ENCODE measurements around the gene TAL2.

Gene TAL2

DNA sequence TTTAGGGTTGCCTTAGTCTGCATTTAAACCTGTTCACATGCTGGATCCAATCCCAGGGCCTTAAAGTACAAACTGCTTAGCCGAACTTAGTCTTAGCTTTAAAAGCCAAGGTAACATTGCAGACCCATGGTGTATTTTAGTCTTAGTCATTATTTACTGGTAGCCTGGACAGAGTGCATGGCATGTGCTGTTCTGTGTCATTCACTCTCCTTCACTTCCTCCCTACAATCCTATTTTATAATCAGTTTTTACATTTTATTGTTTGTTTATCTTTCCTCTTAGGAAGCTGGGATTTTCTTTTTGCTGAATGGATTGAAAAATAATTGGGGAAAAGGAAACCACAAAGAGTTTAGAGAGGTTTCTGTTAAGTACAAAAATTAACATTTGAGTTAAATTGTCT is 29.4 kb upstream of the TAL2 start:
- no peaks in the 10 kb centered on the region for H3K4me1 ChIP-seq (ENCODE audit: insufficient read depth, low read length)
- TF ChIP-seq, protein P1, sequence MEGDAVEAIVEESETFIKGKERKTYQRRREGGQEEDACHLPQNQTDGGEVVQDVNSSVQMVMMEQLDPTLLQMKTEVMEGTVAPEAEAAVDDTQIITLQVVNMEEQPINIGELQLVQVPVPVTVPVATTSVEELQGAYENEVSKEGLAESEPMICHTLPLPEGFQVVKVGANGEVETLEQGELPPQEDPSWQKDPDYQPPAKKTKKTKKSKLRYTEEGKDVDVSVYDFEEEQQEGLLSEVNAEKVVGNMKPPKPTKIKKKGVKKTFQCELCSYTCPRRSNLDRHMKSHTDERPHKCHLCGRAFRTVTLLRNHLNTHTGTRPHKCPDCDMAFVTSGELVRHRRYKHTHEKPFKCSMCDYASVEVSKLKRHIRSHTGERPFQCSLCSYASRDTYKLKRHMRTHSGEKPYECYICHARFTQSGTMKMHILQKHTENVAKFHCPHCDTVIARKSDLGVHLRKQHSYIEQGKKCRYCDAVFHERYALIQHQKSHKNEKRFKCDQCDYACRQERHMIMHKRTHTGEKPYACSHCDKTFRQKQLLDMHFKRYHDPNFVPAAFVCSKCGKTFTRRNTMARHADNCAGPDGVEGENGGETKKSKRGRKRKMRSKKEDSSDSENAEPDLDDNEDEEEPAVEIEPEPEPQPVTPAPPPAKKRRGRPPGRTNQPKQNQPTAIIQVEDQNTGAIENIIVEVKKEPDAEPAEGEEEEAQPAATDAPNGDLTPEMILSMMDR (IDR thresholded peaks at IDR 0.05; ENCODE audit: borderline replicate concordance, extremely low read depth, low read length, poor library complexity, severe bottlenecking): no peak
- TF ChIP-seq EZH2 (IDR thresholded peaks at IDR 0.05; ENCODE audit: borderline replicate concordance, low read depth, low read length, severe bottlenecking): no peak
- H3K27me3 ChIP-seq (ENCODE audit: insufficient read depth, low read length, poor library complexity): no peaks in the 10 kb centered on the region
- no peak overlapping the region for H3K4me2 ChIP-seq (ENCODE audit: insufficient read depth, low read length)
- no peak overlapping the region for H3K4me3 ChIP-seq (ENCODE audit: low read depth in 1 of 2, low read length in 2 of 2)
- no peak for ATAC-seq (ENCODE audit: insufficient read depth, low read depth)
- H3K36me3 ChIP-seq (ENCODE audit: insufficient read depth, low read length): peaks cover 12% of the 10 kb centered on the region; the same call in 1 of the 2 replicates
- H4K20me1 ChIP-seq (ENCODE audit: insufficient read depth, low read length): no peaks in the 10 kb centered on the region
- H3K9me3 ChIP-seq (ENCODE audit: insufficient read depth, low read length, severe bottlenecking): no peaks in the 10 kb centered on the region
- no peak overlapping the region for H3K9ac ChIP-seq (ENCODE audit: low read depth, low read length)
- no peak overlapping the region for H2AFZ ChIP-seq (ENCODE audit: low read depth, low read length)
- H3K79me2 ChIP-seq (ENCODE audit: insufficient read depth, low read length): no peaks in the 10 kb centered on the region
- DNase-seq: no peak
- H3K27ac ChIP-seq (ENCODE audit: low read length): no peak overlapping the region

GRCh38 chr9:105633411-105633810 is 28.8 kb upstream of the TAL2 start:
- Histone ChIP-seq H4K20me1 (ENCODE audit: insufficient read depth, low read length) (no peaks in the 10 kb centered on the region), H3K36me3 (ENCODE audit: insufficient read depth, low read length) (peaks cover 12% of the 10 kb centered on the region; the same call in 1 of the 2 replicates), H3K27me3 (ENCODE audit: insufficient read depth, low read length, poor library complexity) (no peaks in the 10 kb centered on the region), H3K4me1 (ENCODE audit: insufficient read depth, low read length) (no peaks in the 10 kb centered on the region), H2AFZ (ENCODE audit: low read depth, low read length) (no peak overlapping the region), H3K4me3 (ENCODE audit: low read depth in 1 of 2, low read length in 2 of 2) (no peak overlapping the region), H3K79me2 (ENCODE audit: insufficient read depth, low read length) (no peaks in the 10 kb centered on the region), H3K9ac (ENCODE audit: low read depth, low read length) (no peak overlapping the region), H3K4me2 (ENCODE audit: insufficient read depth, low read length) (no peak overlapping the region), H3K9me3 (ENCODE audit: insufficient read depth, low read length, severe bottlenecking) (no peaks in the 10 kb centered on the region), H3K27ac (ENCODE audit: low read length) (no peak overlapping the region)
- no peak for TF ChIP-seq EZH2 (IDR thresholded peaks at IDR 0.05; ENCODE audit: borderline replicate concordance, low read depth, low read length, severe bottlenecking)
- TF ChIP-seq, protein P1 (IDR thresholded peaks at IDR 0.05; ENCODE audit: borderline replicate concordance, extremely low read depth, low read length, poor library complexity, severe bottlenecking): no peak
- no peak for ATAC-seq (ENCODE audit: insufficient read depth, low read depth)
- DNase-seq: no peak

GRCh38 chr9:105636331-105636730 is 25.9 kb upstream of the TAL2 start:
- no peak overlapping the region for H3K4me3 ChIP-seq (ENCODE audit: low read depth in 1 of 2, low read length in 2 of 2)
- no peaks in the 10 kb centered on the region for H3K79me2 ChIP-seq (ENCODE audit: insufficient read depth, low read length)
- no peaks in the 10 kb centered on the region for H3K9me3 ChIP-seq (ENCODE audit: insufficient read depth, low read length, severe bottlenecking)
- H3K36me3 ChIP-seq (ENCODE audit: insufficient read depth, low read length): peaks cover 15% of the 10 kb centered on the region; the same call in 1 of the 2 replicates
- DNase-seq (no peak), ATAC-seq (ENCODE audit: insufficient read depth, low read depth) (no peak)
- H3K27me3 ChIP-seq (ENCODE audit: insufficient read depth, low read length, poor library complexity): no peaks in the 10 kb centered on the region
- no peak overlapping the region for H3K27ac ChIP-seq (ENCODE audit: low read length)
- no peak overlapping the region for H2AFZ ChIP-seq (ENCODE audit: low read depth, low read length)
- no peaks in the 10 kb centered on the region for H4K20me1 ChIP-seq (ENCODE audit: insufficient read depth, low read length)
- no peak overlapping the region for H3K4me2 ChIP-seq (ENCODE audit: insufficient read depth, low read length)
- no peaks in the 10 kb centered on the region for H3K4me1 ChIP-seq (ENCODE audit: insufficient read depth, low read length)
- no peak overlapping the region for H3K9ac ChIP-seq (ENCODE audit: low read depth, low read length)
- no peak for TF ChIP-seq EZH2 (IDR thresholded peaks at IDR 0.05; ENCODE audit: borderline replicate concordance, low read depth, low read length, severe bottlenecking)
- TF ChIP-seq, protein P1 (IDR thresholded peaks at IDR 0.05; ENCODE audit: borderline replicate concordance, extremely low read depth, low read length, poor library complexity, severe bottlenecking): no peak
